ENCODE data around the gene FAM13A.
"Not testable (repeated sequence)": the region's sequence is repeated elsewhere in the genome, so short reads cannot be mapped to it uniquely, and the experiment has no call there.

FAM13A gene

GRCh38 chr4:88892646-88893045, 164.3 kb downstream of the FAM13A start:
- no peak for DNase-seq

GRCh38 chr4:88891636-88892035, 165.3 kb downstream of the FAM13A start:
- DNase-seq, result no peak

- DNase-seq, result not testable (repeated sequence)
These were observed 169.6 kb downstream of the FAM13A start for GRCh38 chr4:88887409-88887808.

- DNase-seq, result no peak
These were observed 175.8 kb downstream of the FAM13A start for GRCh38 chr4:88881227-88881569.

- DNase-seq, result no peak
These were observed 176.3 kb downstream of the FAM13A start for GRCh38 chr4:88880501-88881226.

- DNase-seq, result no peak
These were observed 177.0 kb downstream of the FAM13A start for GRCh38 chr4:88879991-88880390.

- no peak for DNase-seq
These were observed 178.3 kb downstream of the FAM13A start for GRCh38 chr4:88878642-88879041.

- no peak for DNase-seq
These were observed 186.6 kb downstream of the FAM13A start for GRCh38 chr4:88870428-88870827.

GRCh38 chr4:88868510-88868909, 188.5 kb downstream of the FAM13A start:
- DNase-seq, result no peak

- DNase-seq, result no peak
These were observed 190.0 kb downstream of the FAM13A start for GRCh38 chr4:88866862-88867550.

- no peak for DNase-seq
These were observed 191.5 kb downstream of the FAM13A start for GRCh38 chr4:88865466-88865865.

GRCh38 chr4:88865046-88865445, 191.9 kb downstream of the FAM13A start:
- no peak for DNase-seq

- DNase-seq, result no peak
These were observed 196.4 kb downstream of the FAM13A start for GRCh38 chr4:88860586-88860985.

GRCh38 chr4:88859191-88859812, 197.7 kb downstream of the FAM13A start:
- DNase-seq, result no peak

- no peak for DNase-seq
These were observed 198.2 kb downstream of the FAM13A start for GRCh38 chr4:88858752-88859151.

GRCh38 chr4:88857588-88857987, 199.4 kb downstream of the FAM13A start:
- no peak for DNase-seq

GRCh38 chr4:88854481-88854880, 202.5 kb downstream of the FAM13A start:
- no peak for DNase-seq

GRCh38 chr4:88853583-88853982, 203.4 kb downstream of the FAM13A start:
- not testable (repeated sequence) for DNase-seq

- DNase-seq, result no peak
These were observed 210.7 kb downstream of the FAM13A start for GRCh38 chr4:88846206-88846790.

GRCh38 chr4:88843067-88843685, 213.8 kb downstream of the FAM13A start:
- DNase-seq, result no peak

- no peak for DNase-seq
These were observed 215.3 kb downstream of the FAM13A start for GRCh38 chr4:88841635-88842034.

GRCh38 chr4:88836216-88836615, 220.8 kb downstream of the FAM13A start:
- no peak for DNase-seq

- no peak for DNase-seq
These were observed 226.0 kb downstream of the FAM13A start for GRCh38 chr4:88831031-88831430.
